OCI-M1 (cell line): ENCODE results near the gene PIBF1.
A peak's percentile ranks its signal among the peaks of the same experiment; 100 is the strongest.

Experiments
- DNase-seq: peaks from one replicate; lab custom pipeline; 2025; lab: John Stamatoyannopoulos, UW

PIBF1 gene

GRCh38 chr13:73060251-73061160 lies 278.6 kb downstream of the PIBF1 start:
- peak; percentile 27 for DNase-seq

- DNase-seq = no peak
These were observed 279.5 kb downstream of the PIBF1 start for GRCh38 chr13:73061473-73061872.

DNA sequence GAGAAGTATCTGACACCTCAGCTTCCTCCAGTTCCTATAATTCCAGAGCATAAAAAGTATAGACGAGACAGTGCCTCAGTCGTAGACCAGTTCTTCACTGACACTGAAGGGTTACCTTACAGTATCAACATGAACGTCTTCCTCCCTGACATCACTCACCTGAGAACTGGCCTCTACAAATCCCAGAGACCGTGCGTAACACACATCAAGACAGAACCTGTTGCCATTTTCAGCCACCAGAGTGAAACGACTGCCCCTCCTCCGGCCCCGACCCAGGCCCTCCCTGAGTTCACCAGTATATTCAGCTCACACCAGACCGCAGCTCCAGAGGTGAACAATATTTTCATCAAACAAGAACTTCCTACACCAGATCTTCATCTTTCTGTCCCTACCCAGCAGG lies 279.9 kb downstream of the PIBF1 start:
- DNase-seq = no peak

DNA sequence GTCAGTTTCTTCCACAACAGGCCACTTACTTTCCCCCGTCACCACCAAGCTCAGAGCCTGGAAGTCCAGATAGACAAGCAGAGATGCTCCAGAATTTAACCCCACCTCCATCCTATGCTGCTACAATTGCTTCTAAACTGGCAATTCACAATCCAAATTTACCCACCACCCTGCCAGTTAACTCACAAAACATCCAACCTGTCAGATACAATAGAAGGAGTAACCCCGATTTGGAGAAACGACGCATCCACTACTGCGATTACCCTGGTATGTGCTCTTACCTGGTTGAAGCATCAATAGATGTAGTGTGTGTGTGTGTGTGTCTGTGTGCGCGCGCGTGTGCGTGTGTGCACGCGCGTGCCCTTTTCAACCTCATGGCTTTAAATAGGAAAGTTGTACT lies 280.5 kb downstream of the PIBF1 start:
- DNase-seq = no peak

DNA sequence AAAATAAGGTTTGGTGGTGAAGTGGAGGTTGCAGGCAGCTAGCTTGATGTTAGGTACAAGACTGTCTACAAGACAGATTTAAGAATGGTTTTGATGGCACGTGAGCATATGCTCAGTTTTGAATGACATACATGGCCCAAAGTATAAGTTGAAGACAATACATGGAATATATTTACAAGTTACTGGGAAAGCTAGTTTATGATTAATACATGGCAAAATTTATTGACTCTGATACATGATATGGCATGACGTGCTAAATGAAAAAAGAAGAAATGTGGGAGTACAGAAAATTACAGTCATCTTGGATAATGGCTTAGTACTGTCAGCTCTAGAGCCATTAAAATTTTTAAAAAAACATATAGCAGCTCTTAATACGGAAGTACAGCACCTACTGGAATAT lies 281.2 kb downstream of the PIBF1 start:
- DNase-seq = no peak

- DNase-seq = no peak
These were observed 283.1 kb downstream of the PIBF1 start for GRCh38 chr13:73065036-73065435.

DNA sequence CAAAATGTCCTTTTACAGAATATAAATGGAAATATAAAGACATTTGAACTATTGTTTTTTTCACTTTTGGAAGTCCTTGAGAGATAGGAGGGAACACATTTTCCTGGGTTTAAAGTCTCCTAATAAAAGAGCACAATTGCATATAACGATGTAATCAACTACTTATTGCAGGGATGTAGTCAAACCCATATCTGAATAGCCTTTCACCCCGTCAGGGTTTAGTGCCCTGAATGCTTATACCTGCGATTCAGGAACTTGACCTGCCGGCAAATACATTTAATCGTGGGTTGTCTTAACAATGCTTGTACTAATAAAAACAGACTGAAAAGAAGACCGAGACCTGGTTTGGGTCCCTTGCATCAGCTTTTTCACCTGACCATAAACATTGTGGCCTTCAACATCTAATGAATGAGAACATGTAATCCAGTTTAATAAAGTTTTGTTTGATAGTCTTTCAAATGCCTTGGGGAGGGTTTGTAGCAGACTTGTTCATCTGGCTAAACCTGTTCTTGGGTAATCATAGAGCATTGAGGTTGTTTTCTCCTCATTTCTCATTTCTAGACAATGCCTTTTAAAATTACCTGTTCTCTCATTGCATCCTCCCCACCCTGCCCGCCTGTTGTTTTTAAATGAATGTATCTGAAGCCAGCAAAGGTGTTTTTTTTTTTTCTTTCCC lies 283.9 kb downstream of the PIBF1 start:
- no peak for DNase-seq
